Activated CD4-positive, alpha-beta T cell treated with anti-CD3 and anti-CD28 coated beads, Interleukin-10, Interleukin-2, amounts not matched to agents 100 ng/mL and 50 ng/mL, durations not matched to agents 16 hours and 8 hours (primary cell): ENCODE data around the gene SPATA9.
"Not testable (repeated sequence)": the region's sequence is repeated elsewhere in the genome, so short reads cannot be mapped to it uniquely, and the experiment has no call there.

Experiments
- DNase-seq: peaks from one replicate; pipeline ENCODE4 v3.0.0-alpha.2; 2020

The SPATA9 gene

GRCh38 chr5:95672641-95673040 lies 10.2 kb downstream of the SPATA9 start:
- DNase-seq = no peak

- DNase-seq = no peak
These were observed 11.0 kb downstream of the SPATA9 start for GRCh38 chr5:95671826-95672225.

GRCh38 chr5:95670568-95670967 lies 12.2 kb downstream of the SPATA9 start:
- no peak for DNase-seq

- DNase-seq = no peak
These were observed 12.8 kb downstream of the SPATA9 start for GRCh38 chr5:95669985-95670384.

- DNase-seq = no peak
These were observed 13.3 kb downstream of the SPATA9 start for GRCh38 chr5:95669540-95669939.

GRCh38 chr5:95668728-95669127 lies 14.1 kb downstream of the SPATA9 start:
- no peak for DNase-seq

- DNase-seq = no peak
These were observed 14.6 kb downstream of the SPATA9 start for GRCh38 chr5:95668216-95668615.

- no peak for DNase-seq
These were observed 15.1 kb downstream of the SPATA9 start for GRCh38 chr5:95667678-95668077.

GRCh38 chr5:95667061-95667618 lies 15.7 kb downstream of the SPATA9 start:
- DNase-seq = no peak

- DNase-seq = peak; percentile 31
These were observed 18.5 kb downstream of the SPATA9 start for GRCh38 chr5:95664204-95664786.

- DNase-seq = no peak
These were observed 19.8 kb downstream of the SPATA9 start for GRCh38 chr5:95662946-95663345.

- DNase-seq = no peak
These were observed 22.7 kb downstream of the SPATA9 start for GRCh38 chr5:95660060-95660459.

GRCh38 chr5:95655575-95655974 lies 27.2 kb downstream of the SPATA9 start:
- DNase-seq = no peak

GRCh38 chr5:95654196-95654595 lies 28.6 kb downstream of the SPATA9 start:
- no peak for DNase-seq

- no peak for DNase-seq
These were observed 29.9 kb downstream of the SPATA9 start for GRCh38 chr5:95652849-95653248.

- no peak for DNase-seq
These were observed 32.8 kb downstream of the SPATA9 start for GRCh38 chr5:95649842-95650620.

- DNase-seq = no peak
These were observed 33.5 kb downstream of the SPATA9 start for GRCh38 chr5:95649274-95649673.

- DNase-seq = peak; percentile 63
These were observed 34.6 kb downstream of the SPATA9 start for GRCh38 chr5:95647886-95648860.

- peak; percentile 98 for DNase-seq
These were observed 36.0 kb downstream of the SPATA9 start, which contains the start of gene RFESD for GRCh38 chr5:95646569-95647431. RFESD (plus strand) TSS chr5:95646777; CDS start chr5:95652272, 5,495 bp downstream.

GRCh38 chr5:95646226-95646568 lies 36.6 kb downstream of the SPATA9 start:
- DNase-seq = not testable (repeated sequence)

- peak; percentile 77 for DNase-seq
These were observed 38.3 kb downstream of the SPATA9 start for GRCh38 chr5:95644351-95645042.
